C4-2B (cell line): ENCODE data around the gene FAM20B.
A peak's percentile ranks its signal among the peaks of the same experiment; 100 is the strongest.

Source experiments
- CTCF ChIP-seq: fragments of 450-650 bp; conservative IDR thresholded peaks from 2 replicates; pipeline ENCODE4 v1.5.1; 2017; ENCODE audit warnings: mild to moderate bottlenecking
- ZFX ChIP-seq: fragments of 450-650 bp; IDR thresholded peaks from 2 replicates; pipeline ENCODE4 v1.6.1; 2017

DNA sequence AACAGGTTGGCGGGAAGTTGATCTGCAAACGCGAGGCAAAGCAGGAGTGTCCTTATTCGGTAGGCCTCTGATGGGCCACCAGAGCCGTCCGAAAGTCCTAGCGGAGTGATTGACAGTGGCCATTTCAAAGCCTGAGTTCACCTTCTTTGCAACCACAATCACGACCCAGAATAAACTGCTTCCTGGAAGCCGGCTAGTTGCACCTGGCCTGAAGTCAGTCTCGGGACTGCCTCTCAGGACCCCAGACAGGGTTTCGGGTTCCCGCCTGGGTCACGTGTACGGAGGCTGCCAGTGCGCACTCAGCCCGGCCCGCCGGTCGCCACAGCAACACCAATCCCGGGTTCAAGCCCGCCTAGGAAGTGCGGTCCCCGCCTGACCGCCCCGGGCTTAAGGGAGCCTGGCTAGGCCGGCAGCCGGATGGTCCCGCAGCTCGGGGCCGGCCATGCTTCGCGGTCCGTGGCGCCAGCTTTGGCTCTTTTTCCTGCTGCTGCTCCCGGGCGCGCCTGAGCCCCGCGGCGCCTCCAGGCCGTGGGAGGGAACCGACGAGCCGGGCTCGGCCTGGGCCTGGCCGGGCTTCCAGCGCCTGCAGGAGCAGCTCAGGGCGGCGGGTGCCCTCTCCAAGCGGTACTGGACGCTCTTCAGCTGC is 56.1 kb downstream of the FAM20B start, which contains the start of gene TOR3A:
- TF ChIP-seq CTCF = no peak
- TF ChIP-seq ZFX = peak; percentile 94
